ENCODE data around the gene TLE3. TPM values are rescaled to one million over a fixed set of nuclear protein-coding genes. Genes with fewer than 3 reads are reported as not detected.
A peak's percentile ranks its signal among the peaks of the same experiment; 100 is the strongest.

Gene TLE3
- total and polyA plus RNA-seq, 4 experiments from 2014 or later = 3.6 to 121 (median 69.9) TPM

GRCh38 chr15:70091726-70092463 is 5.8 kb downstream of the TLE3 start:
- Mint-ChIP-seq H3K4me3 (peak overlapping the region in 6 of 8 donors; percentile 39 to 87 (median 74)), H3K36me3 (peaks cover 45 to 76% of the 10 kb centered on the region in 2 donors), H3K27ac (peak overlapping the region in 5 of 7 donors; percentile 6 to 68 (median 31)), H3K9me3 (no peaks in the 10 kb centered on the region), H3K27me3 (no peaks in the 10 kb centered on the region), H3K4me1 (peaks cover 61 to 94% (median 78%) of the 10 kb centered on the region in 4 donors)
- intact Hi-C loops (cut with micrococcal nuclease) = loop anchor here (1.0 kb wide), 1 partner anchor 519 kb away; no protein-coding TSS in a partner anchor
- H3K9me3 ChIP-seq (ENCODE audit: control insufficient read depth in 1 of 2, low read length in 2 of 2) = no peaks in the 10 kb centered on the region
- CTCF ChIA-PET (ENCODE audit: partially characterized antibody) = interaction anchor here (0.5 to 2.0 kb wide), 5 partner anchors 12 to 516 kb away, joined by 3 to 7 read pairs (median 3); no protein-coding TSS in a partner anchor
- peak in 3 of 5 donors; percentile 16 to 55 (median 19) for DNase-seq
- no peak overlapping the region for H3K4me3 ChIP-seq (ENCODE audit: low read length in 2 of 2)
- peaks cover 14% of the 10 kb centered on the region for H3K36me3 ChIP-seq (ENCODE audit: insufficient read depth, low read length)
- no peak overlapping the region for H3K27ac ChIP-seq (ENCODE audit: low read depth, low read length)
- H3K27me3 ChIP-seq (ENCODE audit: insufficient read depth, low read length) = no peaks in the 10 kb centered on the region
- peaks cover 79% of the 10 kb centered on the region for H3K4me1 ChIP-seq (ENCODE audit: insufficient read depth, low read length)
- POLR2A ChIA-PET (ENCODE audit: partially characterized antibody) = interaction anchor here (0.7 to 10.4 kb wide), 7 partner anchors 6 to 656 kb away, joined by 3 to 285 read pairs (median 3); partner anchors contain the start of gene TLE3

- no peaks in the 10 kb centered on the region for H3K9me3 Mint-ChIP-seq
- Histone ChIP-seq H3K36me3 (ENCODE audit: insufficient read depth, low read length) (peaks cover 14% of the 10 kb centered on the region), H3K9me3 (ENCODE audit: control insufficient read depth in 1 of 2, low read length in 2 of 2) (no peaks in the 10 kb centered on the region), H3K27ac (ENCODE audit: low read depth, low read length) (no peak overlapping the region), H3K4me3 (ENCODE audit: low read length in 2 of 2) (no peak overlapping the region), H3K4me1 (ENCODE audit: insufficient read depth, low read length) (peaks cover 91% of the 10 kb centered on the region), H3K27me3 (ENCODE audit: insufficient read depth, low read length) (no peaks in the 10 kb centered on the region)
- CTCF ChIA-PET (ENCODE audit: partially characterized antibody) = interaction anchor here (1.5 to 2.0 kb wide), 2 partner anchors 11 to 515 kb away, joined by 3 to 7 read pairs; no protein-coding TSS in a partner anchor
- H3K4me3 Mint-ChIP-seq = peak overlapping the region in 3 of 8 donors; percentile 34 to 39 (median 39)
- H3K36me3 Mint-ChIP-seq = peaks cover 54 to 82% of the 10 kb centered on the region in 2 donors
- H3K27me3 Mint-ChIP-seq = no peaks in the 10 kb centered on the region
- no peak for DNase-seq
- peaks cover 71 to 99% (median 88%) of the 10 kb centered on the region in 4 donors for H3K4me1 Mint-ChIP-seq
- POLR2A ChIA-PET (ENCODE audit: partially characterized antibody) = interaction anchor here (1.0 to 8.7 kb wide), 3 partner anchors 7 to 371 kb away, joined by 3 to 50 read pairs (median 3); partner anchors contain the start of gene TLE3
- intact Hi-C loops (cut with micrococcal nuclease) = no loop called here
- peak overlapping the region in 3 of 7 donors; percentile 14 to 82 (median 52) for H3K27ac Mint-ChIP-seq
These were observed 7.1 kb downstream of the TLE3 start for GRCh38 chr15:70090436-70091296.

GRCh38 chr15:70089692-70089971 is 8.1 kb downstream of the TLE3 start:
- DNase-seq = no peak
- Histone ChIP-seq H3K9me3 (ENCODE audit: control insufficient read depth in 1 of 2, low read length in 2 of 2) (no peaks in the 10 kb centered on the region), H3K4me1 (ENCODE audit: insufficient read depth, low read length) (peaks cover 94% of the 10 kb centered on the region), H3K36me3 (ENCODE audit: insufficient read depth, low read length) (peaks cover 14% of the 10 kb centered on the region), H3K27me3 (ENCODE audit: insufficient read depth, low read length) (no peaks in the 10 kb centered on the region), H3K4me3 (ENCODE audit: low read length in 2 of 2) (no peak overlapping the region), H3K27ac (ENCODE audit: low read depth, low read length) (no peak overlapping the region)
- CTCF ChIA-PET (ENCODE audit: partially characterized antibody) = interaction anchor here (0.7 kb wide), 1 partner anchor 118 kb away, joined by 3 read pairs; no protein-coding TSS in a partner anchor
- POLR2A ChIA-PET (ENCODE audit: partially characterized antibody) = interaction anchor here (8.7 kb wide), 1 partner anchor 8 kb away, joined by 50 read pairs; the partner anchor contains the start of gene TLE3
- H3K36me3 Mint-ChIP-seq = peaks cover 59 to 86% of the 10 kb centered on the region in 2 donors
- peak overlapping the region in 2 of 8 donors; percentile 31 to 36 for H3K4me3 Mint-ChIP-seq
- H3K9me3 Mint-ChIP-seq = no peaks in the 10 kb centered on the region
- H3K27me3 Mint-ChIP-seq = no peaks in the 10 kb centered on the region
- H3K4me1 Mint-ChIP-seq = peaks cover 73 to 99% (median 92%) of the 10 kb centered on the region in 4 donors
- intact Hi-C loops (cut with micrococcal nuclease) = no loop called here
- H3K27ac Mint-ChIP-seq = peak overlapping the region in 1 of 7 donors; percentile 52

GRCh38 chr15:70088887-70089691 is 8.6 kb downstream of the TLE3 start:
- DNase-seq = no peak
- Histone ChIP-seq H3K27ac (ENCODE audit: low read depth, low read length) (no peak overlapping the region), H3K9me3 (ENCODE audit: control insufficient read depth in 1 of 2, low read length in 2 of 2) (no peaks in the 10 kb centered on the region), H3K36me3 (ENCODE audit: insufficient read depth, low read length) (peaks cover 14% of the 10 kb centered on the region), H3K27me3 (ENCODE audit: insufficient read depth, low read length) (no peaks in the 10 kb centered on the region), H3K4me1 (ENCODE audit: insufficient read depth, low read length) (peaks cover 94% of the 10 kb centered on the region), H3K4me3 (ENCODE audit: low read length in 2 of 2) (no peak overlapping the region)
- CTCF ChIA-PET (ENCODE audit: partially characterized antibody) = interaction anchor here (0.7 kb wide), 1 partner anchor 119 kb away, joined by 3 read pairs; no protein-coding TSS in a partner anchor
- H3K4me1 Mint-ChIP-seq = peaks cover 74 to 99% (median 93%) of the 10 kb centered on the region in 4 donors
- H3K27ac Mint-ChIP-seq = peak overlapping the region in 2 of 7 donors; percentile 27 to 57
- peak overlapping the region in 3 of 8 donors; percentile 10 to 36 (median 31) for H3K4me3 Mint-ChIP-seq
- POLR2A ChIA-PET (ENCODE audit: partially characterized antibody) = interaction anchor here (8.7 kb wide), 1 partner anchor 9 kb away, joined by 50 read pairs; the partner anchor contains the start of gene TLE3
- H3K36me3 Mint-ChIP-seq = peaks cover 59 to 87% of the 10 kb centered on the region in 2 donors
- no peaks in the 10 kb centered on the region for H3K9me3 Mint-ChIP-seq
- intact Hi-C loops (cut with micrococcal nuclease) = no loop called here
- no peaks in the 10 kb centered on the region for H3K27me3 Mint-ChIP-seq

GRCh38 chr15:70088455-70088854 is 9.3 kb downstream of the TLE3 start:
- Mint-ChIP-seq H3K9me3 (no peaks in the 10 kb centered on the region), H3K27ac (peak overlapping the region in 1 of 7 donors; percentile 57), H3K36me3 (peaks cover 59 to 91% of the 10 kb centered on the region in 2 donors), H3K4me1 (peaks cover 75 to 99% (median 92%) of the 10 kb centered on the region in 4 donors), H3K27me3 (no peaks in the 10 kb centered on the region), H3K4me3 (peak overlapping the region in 2 of 8 donors; percentile 28 to 46)
- CTCF ChIA-PET (ENCODE audit: partially characterized antibody) = no interaction called here
- peaks cover 94% of the 10 kb centered on the region for H3K4me1 ChIP-seq (ENCODE audit: insufficient read depth, low read length)
- H3K27ac ChIP-seq (ENCODE audit: low read depth, low read length) = no peak overlapping the region
- no peak overlapping the region for H3K4me3 ChIP-seq (ENCODE audit: low read length in 2 of 2)
- peaks cover 11% of the 10 kb centered on the region for H3K36me3 ChIP-seq (ENCODE audit: insufficient read depth, low read length)
- intact Hi-C loops (cut with micrococcal nuclease) = no loop called here
- POLR2A ChIA-PET (ENCODE audit: partially characterized antibody) = interaction anchor here (8.7 kb wide), 1 partner anchor 9 kb away, joined by 50 read pairs; the partner anchor contains the start of gene TLE3
- H3K9me3 ChIP-seq (ENCODE audit: control insufficient read depth in 1 of 2, low read length in 2 of 2) = no peaks in the 10 kb centered on the region
- no peak for DNase-seq
- H3K27me3 ChIP-seq (ENCODE audit: insufficient read depth, low read length) = no peaks in the 10 kb centered on the region

- H3K4me1 ChIP-seq (ENCODE audit: insufficient read depth, low read length) = peaks cover 88% of the 10 kb centered on the region
- ChIA-PET POLR2A (ENCODE audit: partially characterized antibody) (interaction anchor here (8.7 kb wide), 1 partner anchor 10 kb away, joined by 50 read pairs; the partner anchor contains the start of gene TLE3), CTCF (ENCODE audit: partially characterized antibody) (no interaction called here)
- Mint-ChIP-seq H3K4me3 (no peak overlapping the region), H3K27ac (peak overlapping the region in 2 of 7 donors; percentile 29 to 57), H3K27me3 (no peaks in the 10 kb centered on the region), H3K9me3 (no peaks in the 10 kb centered on the region), H3K4me1 (peaks cover 71 to 99% (median 88%) of the 10 kb centered on the region in 4 donors), H3K36me3 (peaks cover 53 to 89% of the 10 kb centered on the region in 2 donors)
- no peak overlapping the region for H3K27ac ChIP-seq (ENCODE audit: low read depth, low read length)
- H3K9me3 ChIP-seq (ENCODE audit: control insufficient read depth in 1 of 2, low read length in 2 of 2) = no peaks in the 10 kb centered on the region
- no peak for DNase-seq
- no peaks in the 10 kb centered on the region for H3K27me3 ChIP-seq (ENCODE audit: insufficient read depth, low read length)
- intact Hi-C loops (cut with micrococcal nuclease) = no loop called here
- peaks cover 9% of the 10 kb centered on the region for H3K36me3 ChIP-seq (ENCODE audit: insufficient read depth, low read length)
- no peak overlapping the region for H3K4me3 ChIP-seq (ENCODE audit: low read length in 2 of 2)
These were observed 9.9 kb downstream of the TLE3 start for GRCh38 chr15:70087708-70088352.
